CD4-positive, CD25-positive, alpha-beta regulatory T cell (primary cell): ENCODE data around the gene NUP93. TPM values are rescaled to one million over a fixed set of nuclear protein-coding genes. Genes with fewer than 3 reads are reported as not detected.
A peak's percentile ranks its signal among the peaks of the same experiment; 100 is the strongest.

Experiments used
- ATAC-seq, 2 donors: fragments of 150-1000 bp; cut with Tn5 transposase; one replicate each; pipeline ENCODE4 v1.10.0; 2021; ENCODE audit warnings: low read depth in 2 of 2, moderate number of reproducible peaks in 2 of 2, moderate library complexity in 1 of 2
- DNase-seq, 3 donors: peaks; one replicate each; pipeline versions ENCODE4 v3.0.0 to v3.0.0-alpha.2; 2012 to 2022; ENCODE audit warnings: mixed read lengths in 1 of 3
- H3K27ac ChIP-seq: one replicate; pipeline ENCODE4 v1.7.0; 2013; ENCODE audit warnings: mild to moderate bottlenecking, low read length; ENCODE audit not compliant: insufficient read depth, poor library complexity, severe bottlenecking
- H3K27me3 ChIP-seq: one replicate; pipeline ENCODE4 v1.7.0; 2013; ENCODE audit warnings: low read length; ENCODE audit not compliant: control insufficient read depth, insufficient read depth
- H3K36me3 ChIP-seq: one replicate; pipeline ENCODE4 v1.7.0; 2013; ENCODE audit warnings: mild to moderate bottlenecking, low read length, moderate library complexity; ENCODE audit not compliant: control insufficient read depth, insufficient read depth
- H3K4me1 ChIP-seq: 2 replicates; pipeline ENCODE4 v1.7.0; 2013; ENCODE audit warnings: mild to moderate bottlenecking, low read length; ENCODE audit not compliant: insufficient read depth, control insufficient read depth, poor library complexity, severe bottlenecking
- H3K4me3 ChIP-seq: one replicate; pipeline ENCODE4 v1.7.0; 2013; ENCODE audit warnings: low read depth, mild to moderate bottlenecking, low read length, moderate library complexity
- H3K9me3 ChIP-seq, 2 experiments: 1 replicate in 1 of 2; 2 replicates in 1 of 2; pipeline ENCODE4 v1.7.0; 2013; ENCODE audit warnings: low read length in 2 of 2, mild to moderate bottlenecking in 1 of 2, moderate library complexity in 1 of 2; ENCODE audit not compliant: control insufficient read depth in 2 of 2
- H3K27ac Mint-ChIP-seq, 3 donors: one replicate each; pipeline ENCODE4 v1.8.0; 2020 to 2022; ENCODE audit warnings: mild to moderate bottlenecking in 3 of 3, mixed read lengths in 3 of 3, moderate library complexity in 2 of 3
- H3K27me3 Mint-ChIP-seq: one replicate; pipeline ENCODE4 v1.8.0; 2022; ENCODE audit warnings: mild to moderate bottlenecking, mixed read lengths
- H3K36me3 Mint-ChIP-seq: one replicate; pipeline ENCODE4 v1.8.0; 2020; ENCODE audit warnings: mixed read lengths
- H3K4me1 Mint-ChIP-seq, 4 donors: one replicate each; pipeline ENCODE4 v1.8.0; 2020 to 2022; ENCODE audit warnings: mixed read lengths in 4 of 4, mild to moderate bottlenecking in 1 of 4
- H3K4me3 Mint-ChIP-seq, 4 donors: one replicate each; pipeline ENCODE4 v1.8.0; 2020 to 2022; ENCODE audit warnings: mild to moderate bottlenecking in 4 of 4, mixed read lengths in 4 of 4, moderate library complexity in 3 of 4
- H3K9me3 Mint-ChIP-seq, 7 donors: one replicate each; pipeline ENCODE4 v1.8.0; 2020 to 2022; ENCODE audit warnings: mixed read lengths in 7 of 7, mild to moderate bottlenecking in 3 of 7, moderate library complexity in 2 of 7
- polyA plus RNA-seq, 4 donors: library from polyadenylated mRNA; unstranded; fragments of 300-500 nt; fragmentation: Illumina TruSeq; gene quantifications; one replicate each; pipeline ENCODE4 v1.2.3, GENCODE V29; 2021
- total RNA-seq: library from RNA; stranded (reverse); gene quantifications from one replicate; pipeline ENCODE4 v1.2.3, GENCODE V29; 2022

NUP93 gene
- total and polyA plus RNA-seq, 5 donors from 2014 or later, result 55.0 to 92.7 (median 77.8) TPM

GRCh38 chr16:56847173-56847910, 117.4 kb downstream of the NUP93 start:
- peak overlapping the region; percentile 42 for H3K27ac ChIP-seq

GRCh38 chr16:56848029-56848936, 118.4 kb downstream of the NUP93 start:
- peaks cover 4% of the 10 kb centered on the region for H3K4me1 ChIP-seq
- no peaks in the 10 kb centered on the region for H3K9me3 ChIP-seq
- DNase-seq (no peak), ATAC-seq (no peak)
- peaks cover 15% of the 10 kb centered on the region for H3K36me3 ChIP-seq
- no peaks in the 10 kb centered on the region for H3K27me3 ChIP-seq
- Mint-ChIP-seq H3K27ac (peak overlapping the region; percentile 81 to 90 (median 90)), H3K27me3 (no peaks in the 10 kb centered on the region), H3K36me3 (peaks cover 12% of the 10 kb centered on the region), H3K4me1 (peaks cover 11 to 45% (median 21%) of the 10 kb centered on the region in 4 donors), H3K9me3 (peaks cover 0 to 2% (median 0%) of the 10 kb centered on the region in 7 donors), H3K4me3 (no peak overlapping the region)
- H3K4me3 ChIP-seq, result no peak overlapping the region
- peak overlapping the region; percentile 42 for H3K27ac ChIP-seq

More at GRCh38 chr16:56847173-56847910, 117.4 kb downstream of the NUP93 start:
- ATAC-seq, result peak; percentile 37 to 69
- H3K4me1 ChIP-seq, result peaks cover 4% of the 10 kb centered on the region
- peaks cover 24% of the 10 kb centered on the region for H3K36me3 ChIP-seq
- H3K9me3 ChIP-seq, result no peaks in the 10 kb centered on the region
- H3K36me3 Mint-ChIP-seq, result peaks cover 19% of the 10 kb centered on the region
- no peak overlapping the region for H3K4me3 ChIP-seq
- DNase-seq, result peak in 2 of 3 donors; percentile 8 to 58
- H3K27ac Mint-ChIP-seq, result peak overlapping the region; percentile 81 to 90 (median 90)
- peak overlapping the region in 2 of 4 donors; percentile 47 to 71 for H3K4me3 Mint-ChIP-seq
- H3K9me3 Mint-ChIP-seq, result peaks cover 0 to 2% (median 0%) of the 10 kb centered on the region in 7 donors
- H3K27me3 ChIP-seq, result no peaks in the 10 kb centered on the region
- H3K27me3 Mint-ChIP-seq, result no peaks in the 10 kb centered on the region
- H3K4me1 Mint-ChIP-seq, result peaks cover 9 to 45% (median 21%) of the 10 kb centered on the region in 4 donors

GRCh38 chr16:56848955-56849689, 119.2 kb downstream of the NUP93 start:
- Histone ChIP-seq H3K4me3 (no peak overlapping the region), H3K9me3 (no peaks in the 10 kb centered on the region), H3K27me3 (no peaks in the 10 kb centered on the region), H3K36me3 (peaks cover 7% of the 10 kb centered on the region), H3K27ac (no peak overlapping the region), H3K4me1 (peaks cover 4% of the 10 kb centered on the region)
- no peak for DNase-seq
- peaks cover 8% of the 10 kb centered on the region for H3K36me3 Mint-ChIP-seq
- H3K9me3 Mint-ChIP-seq, result peaks cover 0 to 2% (median 0%) of the 10 kb centered on the region in 7 donors
- no peaks in the 10 kb centered on the region for H3K27me3 Mint-ChIP-seq
- H3K27ac Mint-ChIP-seq, result peak overlapping the region in 2 of 3 donors; percentile 62 to 90
- H3K4me3 Mint-ChIP-seq, result peak overlapping the region in 1 of 4 donors; percentile 27
- ATAC-seq, result no peak
- H3K4me1 Mint-ChIP-seq, result peaks cover 11 to 45% (median 21%) of the 10 kb centered on the region in 4 donors

- peaks cover 6% of the 10 kb centered on the region for H3K36me3 Mint-ChIP-seq
- H3K27ac Mint-ChIP-seq, result peak overlapping the region in 2 of 3 donors; percentile 84 to 90
- H3K9me3 Mint-ChIP-seq, result peaks cover 0 to 2% (median 0%) of the 10 kb centered on the region in 7 donors
- ATAC-seq, result no peak
- no peak for DNase-seq
- Histone ChIP-seq H3K27ac (no peak overlapping the region), H3K27me3 (no peaks in the 10 kb centered on the region), H3K4me1 (peaks cover 4% of the 10 kb centered on the region), H3K9me3 (no peaks in the 10 kb centered on the region), H3K36me3 (peaks cover 4% of the 10 kb centered on the region), H3K4me3 (no peak overlapping the region)
- H3K4me1 Mint-ChIP-seq, result peaks cover 11 to 45% (median 21%) of the 10 kb centered on the region in 4 donors
- no peak overlapping the region for H3K4me3 Mint-ChIP-seq
- H3K27me3 Mint-ChIP-seq, result no peaks in the 10 kb centered on the region
Measured at GRCh38 chr16:56849690-56850680, 120.1 kb downstream of the NUP93 start.

- no peaks in the 10 kb centered on the region for H3K9me3 ChIP-seq
- Mint-ChIP-seq H3K4me3 (no peak overlapping the region), H3K36me3 (peaks cover 3% of the 10 kb centered on the region), H3K4me1 (peaks cover 9 to 42% (median 18%) of the 10 kb centered on the region in 4 donors), H3K9me3 (peaks cover 0 to 2% (median 0%) of the 10 kb centered on the region in 7 donors), H3K27ac (no peak overlapping the region), H3K27me3 (no peaks in the 10 kb centered on the region)
- no peaks in the 10 kb centered on the region for H3K36me3 ChIP-seq
- H3K4me1 ChIP-seq, result peaks cover 4% of the 10 kb centered on the region
- no peaks in the 10 kb centered on the region for H3K27me3 ChIP-seq
- no peak for ATAC-seq
- H3K4me3 ChIP-seq, result no peak overlapping the region
- peak in 1 of 3 donors; percentile 27 for DNase-seq
- no peak overlapping the region for H3K27ac ChIP-seq
Measured at GRCh38 chr16:56851671-56852400, 121.9 kb downstream of the NUP93 start.

- no peaks in the 10 kb centered on the region for H3K27me3 Mint-ChIP-seq
- DNase-seq (no peak), ATAC-seq (no peak)
- peaks cover 5 to 37% (median 13%) of the 10 kb centered on the region in 4 donors for H3K4me1 Mint-ChIP-seq
- Histone ChIP-seq H3K27ac (no peak overlapping the region), H3K9me3 (no peaks in the 10 kb centered on the region), H3K36me3 (no peaks in the 10 kb centered on the region), H3K4me1 (peaks cover 4% of the 10 kb centered on the region), H3K27me3 (no peaks in the 10 kb centered on the region), H3K4me3 (no peak overlapping the region)
- H3K27ac Mint-ChIP-seq, result no peak overlapping the region
- peaks cover 3% of the 10 kb centered on the region for H3K36me3 Mint-ChIP-seq
- peaks cover 0 to 2% (median 0%) of the 10 kb centered on the region in 7 donors for H3K9me3 Mint-ChIP-seq
- no peak overlapping the region for H3K4me3 Mint-ChIP-seq
Measured at GRCh38 chr16:56852401-56852730, 122.4 kb downstream of the NUP93 start.
